Cardiac fibroblast (primary cell): Measurements from ENCODE around the gene TFAP2D.

Source experiments
- DNase-seq, 2 donors: peaks; one replicate each; pipeline versions ENCODE4 v3.0.0 to v3.0.0-alpha.2; 2010; ENCODE audit warnings: low read depth in 2 of 2
- H3K4me3 ChIP-seq, 2 donors: replicated peaks in 1 of 2; 1 replicate in 1 of 2; 2 replicates in 1 of 2; pipeline ENCODE4 v1.5.1; 2011; ENCODE audit warnings: low read depth in 2 of 2, low read length in 2 of 2, mild to moderate bottlenecking in 2 of 2, moderate library complexity in 1 of 2
- CTCF ChIP-seq: IDR thresholded peaks from one replicate; pipeline ENCODE4 v1.5.1; 2011; ENCODE audit warnings: low read depth, mild to moderate bottlenecking, low read length, inconsistent platforms

The TFAP2D gene

GRCh38 chr6:50698546-50698945 lies 14.8 kb upstream of the TFAP2D start:
- no peak overlapping the region for H3K4me3 ChIP-seq
- DNase-seq, result no peak
- TF ChIP-seq CTCF, result no peak

DNA sequence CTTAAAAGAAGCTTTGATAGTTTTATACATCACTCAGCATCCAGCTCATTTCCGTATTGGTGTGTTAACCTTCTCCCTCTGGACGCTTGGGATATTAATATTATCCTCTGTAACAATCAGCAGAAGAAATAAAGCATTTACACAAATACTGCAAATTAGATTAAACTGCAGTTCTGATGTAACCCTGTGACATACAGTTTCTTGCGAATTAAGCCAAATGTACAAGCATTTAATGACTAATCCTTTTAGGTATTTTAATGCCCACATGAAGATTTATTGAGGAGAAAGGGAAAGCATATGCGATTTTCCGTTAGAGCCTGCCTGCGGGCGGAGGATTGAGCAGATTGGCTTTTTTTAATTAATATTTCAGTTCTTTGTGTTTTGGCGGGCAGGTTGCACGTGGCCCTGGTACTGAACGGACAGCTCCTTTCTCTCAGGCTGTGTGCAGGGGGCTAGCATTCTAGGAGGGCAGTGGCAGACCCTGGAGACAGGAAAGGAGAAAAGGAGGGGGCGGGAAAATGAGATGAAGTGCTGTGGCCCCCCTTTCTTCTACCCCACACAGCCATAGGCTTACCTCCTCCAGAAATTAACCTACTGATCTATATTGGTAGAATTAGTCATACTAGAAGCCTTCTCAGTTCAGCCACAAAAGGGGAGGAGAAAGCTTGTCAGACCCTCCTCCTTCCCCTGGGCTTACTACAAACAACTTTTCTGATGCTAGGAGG lies 14.1 kb upstream of the TFAP2D start:
- DNase-seq, result peak in 1 of 2 donors; percentile 3
- no peak overlapping the region for H3K4me3 ChIP-seq
- no peak for TF ChIP-seq CTCF

GRCh38 chr6:50706575-50706974 lies 6.8 kb upstream of the TFAP2D start:
- no peak overlapping the region for H3K4me3 ChIP-seq
- TF ChIP-seq CTCF, result no peak
- DNase-seq, result no peak

DNA sequence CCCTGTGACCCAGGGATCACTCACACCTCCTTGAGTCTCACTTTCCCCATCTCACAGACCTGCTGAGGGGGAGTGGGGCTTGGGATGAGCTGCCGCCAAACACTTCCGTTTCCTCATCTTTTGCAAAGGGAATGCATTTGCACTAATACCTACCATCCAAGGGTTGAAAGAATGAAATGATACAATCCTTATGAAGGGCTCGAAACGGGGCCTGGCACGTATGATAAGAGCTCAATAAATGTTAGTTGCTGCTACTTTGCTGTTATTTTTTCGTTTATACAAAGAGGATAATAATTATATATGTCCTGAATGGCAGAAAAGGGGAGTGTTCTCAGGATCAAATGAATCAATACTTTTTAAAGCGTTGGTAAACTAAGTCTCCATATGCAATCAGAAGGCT lies 6.1 kb upstream of the TFAP2D start:
- no peak overlapping the region for H3K4me3 ChIP-seq
- TF ChIP-seq CTCF, result no peak
- DNase-seq, result no peak

- H3K4me3 ChIP-seq, result no peak overlapping the region
- peak; percentile 5 to 32 for DNase-seq
- TF ChIP-seq CTCF, result no peak
These were observed 5.5 kb upstream of the TFAP2D start for GRCh38 chr6:50707652-50708300.

GRCh38 chr6:50708664-50709365 lies 4.5 kb upstream of the TFAP2D start:
- TF ChIP-seq CTCF, result no peak
- no peak overlapping the region for H3K4me3 ChIP-seq
- no peak for DNase-seq
